CD1c-positive myeloid dendritic cell (primary cell): ENCODE data around the gene KIF20A.
"Not testable (repeated sequence)": the region's sequence is repeated elsewhere in the genome, so short reads cannot be mapped to it uniquely, and the experiment has no call there.

Source experiments
- DNase-seq: peaks from one replicate; pipeline ENCODE4 v3.0.0-alpha.2; 2016; ENCODE audit errors: extremely low spot score

The KIF20A gene

GRCh38 chr5:138178516-138179276 is at the start of gene KIF20A, which contains the start of gene BRD8:
KIF20A (plus strand) TSS chr5:138179112; CDS start chr5:138179681, 569 bp downstream.
BRD8 (minus strand) TSS chr5:138178630; CDS start chr5:138178614, 16 bp downstream.
- DNase-seq: peak; percentile 96

- no peak for DNase-seq
These were observed 49.6 kb upstream of the KIF20A start for GRCh38 chr5:138129347-138129746.

- DNase-seq: no peak
These were observed 46.4 kb upstream of the KIF20A start for GRCh38 chr5:138132543-138132942.

- DNase-seq: no peak
These were observed 39.7 kb upstream of the KIF20A start, which contains the start of gene NME5 for GRCh38 chr5:138138949-138139780. NME5 (minus strand) TSS chr5:138139428; CDS start chr5:138138780, 648 bp downstream.

- DNase-seq: peak; percentile 60
These were observed 39.2 kb upstream of the KIF20A start for GRCh38 chr5:138139781-138140090.

- no peak for DNase-seq
These were observed 38.6 kb upstream of the KIF20A start for GRCh38 chr5:138140268-138140667.

DNA sequence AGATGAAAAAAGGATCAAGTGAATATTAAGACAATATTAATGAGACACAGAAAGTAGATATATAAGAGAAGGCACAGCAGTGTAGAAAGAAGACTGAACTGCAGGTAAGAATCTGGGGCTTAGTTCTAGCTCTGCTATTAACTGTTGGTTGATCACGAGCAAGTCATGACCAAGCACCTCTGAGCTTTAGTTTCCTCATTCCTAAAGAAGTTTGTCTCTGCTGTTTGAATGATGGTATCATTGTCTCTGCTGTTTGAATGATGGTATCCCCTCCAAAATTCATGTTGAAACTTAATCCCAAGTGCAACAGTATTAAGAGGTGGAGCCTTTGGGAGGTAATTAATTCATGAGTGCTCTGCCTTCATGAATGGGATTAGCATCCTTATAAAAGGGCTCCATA is 37.2 kb upstream of the KIF20A start:
- no peak for DNase-seq

- DNase-seq: not testable (repeated sequence)
These were observed 35.3 kb upstream of the KIF20A start for GRCh38 chr5:138143578-138143977.

- peak; percentile 9 for DNase-seq
These were observed 30.1 kb upstream of the KIF20A start for GRCh38 chr5:138148811-138149210.

DNA sequence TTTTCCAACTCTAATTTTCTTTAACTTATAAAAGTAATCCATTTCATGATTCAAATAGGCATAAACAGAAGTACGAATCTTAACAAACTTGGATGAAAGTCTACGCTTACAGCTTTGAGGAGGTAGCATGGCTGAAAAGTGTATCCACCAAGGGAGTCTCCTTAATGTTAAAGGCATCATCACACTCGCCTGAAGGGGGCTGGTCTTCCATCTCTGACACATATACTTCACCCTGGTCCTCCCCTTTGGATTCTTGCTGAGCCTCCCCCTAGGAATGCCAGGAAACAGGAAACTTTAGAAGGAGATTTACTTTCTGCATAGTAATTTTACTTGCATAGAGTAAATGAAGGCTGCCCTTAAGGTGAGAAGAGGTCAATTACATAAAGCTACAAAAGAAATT is 29.4 kb upstream of the KIF20A start:
- no peak for DNase-seq

DNA sequence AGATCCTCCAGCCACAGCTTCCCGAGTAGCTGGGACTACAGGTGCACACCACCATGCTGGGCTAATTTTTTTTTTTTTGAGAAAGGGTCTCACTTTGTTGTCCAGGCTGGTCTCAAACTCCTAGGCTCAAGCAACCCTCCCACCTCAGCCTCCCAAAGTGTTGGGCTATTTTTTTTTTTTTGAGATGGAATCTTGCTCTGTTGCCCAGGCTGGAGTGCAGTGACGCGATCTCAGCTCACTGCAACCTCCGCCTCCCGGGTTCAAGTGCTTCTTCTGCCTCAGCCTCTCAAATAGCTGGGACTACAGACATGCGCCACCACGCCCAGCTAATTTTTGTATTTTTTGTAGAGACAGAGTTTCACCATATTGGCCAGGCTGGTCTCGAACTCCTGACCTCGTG is 22.9 kb upstream of the KIF20A start:
- not testable (repeated sequence) for DNase-seq

- DNase-seq: no peak
These were observed 21.3 kb upstream of the KIF20A start for GRCh38 chr5:138157626-138158025.

- no peak for DNase-seq
These were observed 19.2 kb upstream of the KIF20A start for GRCh38 chr5:138159666-138160065.

DNA sequence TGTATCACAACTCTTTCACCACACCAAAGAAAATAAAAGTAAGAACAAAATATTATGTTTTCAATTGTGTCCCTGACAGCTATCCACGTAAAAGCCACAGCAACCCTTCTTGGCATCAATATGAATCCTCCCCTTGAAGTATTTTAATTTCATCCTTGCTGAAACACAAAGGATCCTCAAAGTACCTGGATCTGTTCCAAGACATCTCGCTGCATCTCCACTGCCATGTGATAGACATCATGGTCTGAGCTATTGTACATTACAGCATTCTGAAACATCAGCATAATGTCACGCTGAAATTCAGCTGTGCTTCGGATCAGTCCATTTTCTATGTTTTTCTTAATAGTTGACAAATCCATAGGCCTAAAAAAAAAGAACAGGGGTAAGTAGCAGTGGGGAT is 18.2 kb upstream of the KIF20A start:
- DNase-seq: no peak

- DNase-seq: no peak
These were observed 15.2 kb upstream of the KIF20A start for GRCh38 chr5:138163721-138164120.

GRCh38 chr5:138169124-138169523 is 9.8 kb upstream of the KIF20A start:
- no peak for DNase-seq

- DNase-seq: no peak
These were observed 8.6 kb upstream of the KIF20A start for GRCh38 chr5:138170299-138170698.

DNA sequence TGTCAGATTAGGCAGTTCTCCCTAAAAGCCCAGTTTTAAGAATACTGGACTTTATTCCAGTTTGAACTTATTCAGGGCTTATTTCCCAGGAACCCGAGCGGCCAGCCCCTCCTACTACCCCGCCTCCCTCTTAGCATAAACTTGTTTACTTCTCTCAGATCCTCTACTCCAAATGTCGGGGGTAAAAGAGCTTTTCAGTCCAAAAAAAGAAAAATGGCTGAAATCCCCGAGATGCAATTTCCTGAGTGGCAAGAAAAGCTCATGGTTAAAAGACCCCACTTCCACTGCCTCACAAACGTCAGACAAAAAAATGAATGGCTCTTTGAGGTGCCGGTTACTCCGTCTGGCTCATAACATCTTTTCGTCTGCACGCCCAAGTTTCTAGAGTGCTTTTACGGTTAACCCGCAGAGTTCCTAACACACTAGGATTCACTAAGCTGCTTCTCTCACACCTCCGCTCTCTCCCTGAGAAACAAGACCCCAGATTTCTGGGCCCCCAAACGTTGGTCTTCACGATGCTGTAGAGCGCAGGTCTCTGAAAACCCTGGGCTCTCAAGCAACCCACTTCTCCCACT is 884 bp upstream of the KIF20A start:
- DNase-seq: peak; percentile 58

DNA sequence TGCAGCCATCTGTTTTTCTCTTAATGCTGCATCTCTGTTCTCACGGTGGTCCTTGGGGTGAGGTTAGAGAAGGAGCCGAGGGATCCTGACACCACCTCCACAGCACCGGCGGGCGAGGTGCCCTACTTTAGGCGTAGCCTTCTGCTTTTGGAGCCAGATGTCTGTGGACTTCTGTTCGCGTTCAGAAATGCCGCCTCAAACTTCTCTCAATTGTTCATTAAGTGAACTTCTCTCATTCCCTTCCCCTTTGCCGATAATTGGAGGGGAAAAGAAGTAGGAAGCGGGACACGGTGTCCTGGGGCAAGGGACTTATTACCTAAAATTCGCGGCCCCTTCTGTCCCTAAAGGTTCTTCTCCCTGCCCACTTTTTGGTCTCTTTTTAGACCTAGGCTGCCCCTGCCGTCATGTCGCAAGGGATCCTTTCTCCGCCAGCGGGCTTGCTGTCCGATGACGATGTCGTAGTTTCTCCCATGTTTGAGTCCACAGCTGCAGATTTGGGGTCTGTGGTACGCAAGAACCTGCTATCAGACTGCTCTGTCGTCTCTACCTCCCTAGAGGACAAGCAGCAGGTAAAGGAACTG is 455 bp downstream of the KIF20A start:
- peak; percentile 9 for DNase-seq

DNA sequence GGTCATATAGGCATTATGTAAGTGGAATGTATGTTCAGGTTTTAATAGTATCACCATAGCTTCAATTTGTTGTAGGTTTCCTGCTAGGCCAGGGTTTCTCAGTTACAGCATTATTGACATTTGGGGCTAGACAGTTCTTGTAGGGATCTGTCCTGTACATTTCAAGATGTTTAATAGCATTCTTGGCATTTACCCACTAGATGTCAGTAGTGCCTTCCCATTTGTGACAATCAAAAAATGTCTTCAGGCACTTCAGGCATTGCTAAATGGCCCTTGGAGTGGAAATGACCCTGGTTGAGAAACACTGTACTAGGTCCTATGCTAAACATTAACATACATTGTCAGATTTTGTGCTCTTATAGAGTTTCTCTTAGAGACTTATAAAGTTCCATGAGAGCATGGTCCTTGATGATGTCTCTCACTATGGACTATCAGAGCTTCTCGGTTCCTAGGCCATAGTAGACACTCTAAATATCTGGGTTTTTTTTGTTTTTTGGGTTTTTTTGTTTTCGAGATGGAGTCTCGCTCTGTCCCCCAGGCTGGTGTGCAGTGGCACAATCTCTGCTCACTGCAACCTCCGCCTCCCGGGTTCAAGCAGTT is 1.4 kb downstream of the KIF20A start:
- peak; percentile 63 for DNase-seq

GRCh38 chr5:138180841-138181240 is 1.9 kb downstream of the KIF20A start:
- no peak for DNase-seq

GRCh38 chr5:138182808-138183207 is 3.9 kb downstream of the KIF20A start:
- DNase-seq: no peak
